Measurements from ENCODE around the gene SH2D3C. TPM values are rescaled to one million over a fixed set of nuclear protein-coding genes. Genes with fewer than 3 reads are reported as not detected.
"Not testable (repeated sequence)": the region's sequence is repeated elsewhere in the genome, so short reads cannot be mapped to it uniquely, and the experiment has no call there.

Gene SH2D3C
- total RNA-seq, 1 experiment from 2014 or later: 0.57 TPM

GRCh38 chr9:127785933-127786772 is 7.7 kb upstream of the SH2D3C start, which contains the start of gene CDK9:
TSS of gene CDK9 (plus strand) at chr9:127786034. CDS start at chr9:127786149, 115 bp downstream.
- peak; percentile 85 for DNase-seq (ENCODE audit: extremely low read depth, low read depth)

GRCh38 chr9:127785023-127785932 is 6.8 kb upstream of the SH2D3C start:
- DNase-seq (ENCODE audit: extremely low read depth, low read depth): peak; percentile 74

- no peak for DNase-seq (ENCODE audit: extremely low read depth, low read depth)
Measured at GRCh38 chr9:127783111-127784008, 4.9 kb upstream of the SH2D3C start.

GRCh38 chr9:127781806-127782205 is 3.3 kb upstream of the SH2D3C start:
- no peak for DNase-seq (ENCODE audit: extremely low read depth, low read depth)

GRCh38 chr9:127780909-127781308 is 2.4 kb upstream of the SH2D3C start:
- not testable (repeated sequence) for DNase-seq (ENCODE audit: extremely low read depth, low read depth)

- no peak for DNase-seq (ENCODE audit: extremely low read depth, low read depth)
Measured at GRCh38 chr9:127780126-127780885, 1.8 kb upstream of the SH2D3C start.

- DNase-seq (ENCODE audit: extremely low read depth, low read depth): peak; percentile 52
Measured at GRCh38 chr9:127779136-127779981, 893 bp upstream of the SH2D3C start.

GRCh38 chr9:127777368-127777980 is 992 bp downstream of the SH2D3C start:
- no peak for DNase-seq (ENCODE audit: extremely low read depth, low read depth)

- DNase-seq (ENCODE audit: extremely low read depth, low read depth): no peak
Measured at GRCh38 chr9:127776924-127777289, 1.6 kb downstream of the SH2D3C start.

GRCh38 chr9:127776195-127776923 is 2.1 kb downstream of the SH2D3C start:
- DNase-seq (ENCODE audit: extremely low read depth, low read depth): no peak

GRCh38 chr9:127773981-127774380 is 4.5 kb downstream of the SH2D3C start:
- DNase-seq (ENCODE audit: extremely low read depth, low read depth): no peak

- DNase-seq (ENCODE audit: extremely low read depth, low read depth): no peak
Measured at GRCh38 chr9:127773272-127773671, 5.2 kb downstream of the SH2D3C start.

GRCh38 chr9:127772603-127773002 is 5.9 kb downstream of the SH2D3C start:
- DNase-seq (ENCODE audit: extremely low read depth, low read depth): no peak

GRCh38 chr9:127771570-127772189 is 6.8 kb downstream of the SH2D3C start:
- no peak for DNase-seq (ENCODE audit: extremely low read depth, low read depth)

- peak; percentile 97 for DNase-seq (ENCODE audit: extremely low read depth, low read depth)
Measured at GRCh38 chr9:127770905-127771569, 7.4 kb downstream of the SH2D3C start.

- DNase-seq (ENCODE audit: extremely low read depth, low read depth): no peak
Measured at GRCh38 chr9:127770583-127770904, 7.9 kb downstream of the SH2D3C start.
